Liver (tissue), 3 donors: ENCODE data around the gene TBCD.
"Not testable (repeated sequence)": the region's sequence is repeated elsewhere in the genome, so short reads cannot be mapped to it uniquely, and the experiment has no call there.

ENCODE experiments used
- HNF4A ChIP-seq, 2 donors: conservative IDR thresholded peaks; 2 replicates each; pipeline ENCODE4 v1.6.1; 2016; ENCODE audit warnings: antibody characterized with exemption in 2 of 2, mild to moderate bottlenecking in 2 of 2
- JUND ChIP-seq, 2 donors: IDR thresholded peaks; 2 replicates each; pipeline ENCODE4 v1.6.1; 2016; ENCODE audit warnings: antibody characterized with exemption in 2 of 2
- RAD21 ChIP-seq, 2 donors: IDR thresholded peaks; 2 replicates each; pipeline ENCODE4 v1.6.1; 2016; ENCODE audit warnings: antibody characterized with exemption in 2 of 2, mild to moderate bottlenecking in 2 of 2
- RXRA ChIP-seq, 2 donors: IDR thresholded peaks; 2 replicates each; pipeline ENCODE4 v1.6.1; 2017 to 2018; ENCODE audit warnings: antibody characterized with exemption in 2 of 2, mild to moderate bottlenecking in 1 of 2
- TAF1 ChIP-seq: conservative IDR thresholded peaks from 2 replicates; pipeline ENCODE4 v1.6.1; 2016; ENCODE audit warnings: antibody characterized with exemption, mild to moderate bottlenecking
- YY1 ChIP-seq: IDR thresholded peaks from 2 replicates; pipeline ENCODE4 v1.6.1; 2016; ENCODE audit warnings: antibody characterized with exemption, mild to moderate bottlenecking
- TF ChIP-seq, protein P1 (sequence below): fragments of 150-350 bp; IDR thresholded peaks from 2 replicates; pipeline ENCODE4 v1.5.1; 2017; ENCODE audit warnings: improper control_type of control experiment, low read depth, low read length; ENCODE audit not compliant: missing input control
- TF ChIP-seq, protein P2 (sequence below): IDR thresholded peaks from 2 replicates; pipeline ENCODE4 v1.6.1; 2016; ENCODE audit warnings: antibody characterized with exemption
- donor health status: healthy.
- donor health status: healthy.

DNA sequence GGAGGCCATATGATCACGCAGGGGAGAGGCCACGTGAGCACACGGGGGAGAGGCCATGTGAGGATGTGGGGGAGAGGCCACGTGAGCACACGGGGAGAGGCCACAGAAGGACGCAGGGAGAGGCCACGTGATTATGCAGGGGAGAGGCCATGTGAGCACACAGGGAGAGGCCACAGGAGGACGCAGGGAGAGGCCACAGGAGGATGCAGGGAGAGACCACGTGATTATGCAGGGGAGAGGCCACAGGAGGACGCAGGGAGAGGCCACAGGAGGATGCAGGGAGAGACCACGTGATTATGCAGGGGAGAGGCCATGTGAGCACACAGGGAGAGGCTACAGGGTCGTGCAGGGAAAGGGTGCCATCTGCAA lies 232.4 kb downstream of the TBCD start:
- not testable (repeated sequence) for TF ChIP-seq RAD21 (IDR thresholded peaks at IDR 0.05); RXRA (IDR thresholded peaks at IDR 0.05); HNF4A (conservative IDR thresholded peaks at IDR 0.05); JUND (IDR thresholded peaks at IDR 0.05); TAF1; YY1
- TF ChIP-seq, protein P1, sequence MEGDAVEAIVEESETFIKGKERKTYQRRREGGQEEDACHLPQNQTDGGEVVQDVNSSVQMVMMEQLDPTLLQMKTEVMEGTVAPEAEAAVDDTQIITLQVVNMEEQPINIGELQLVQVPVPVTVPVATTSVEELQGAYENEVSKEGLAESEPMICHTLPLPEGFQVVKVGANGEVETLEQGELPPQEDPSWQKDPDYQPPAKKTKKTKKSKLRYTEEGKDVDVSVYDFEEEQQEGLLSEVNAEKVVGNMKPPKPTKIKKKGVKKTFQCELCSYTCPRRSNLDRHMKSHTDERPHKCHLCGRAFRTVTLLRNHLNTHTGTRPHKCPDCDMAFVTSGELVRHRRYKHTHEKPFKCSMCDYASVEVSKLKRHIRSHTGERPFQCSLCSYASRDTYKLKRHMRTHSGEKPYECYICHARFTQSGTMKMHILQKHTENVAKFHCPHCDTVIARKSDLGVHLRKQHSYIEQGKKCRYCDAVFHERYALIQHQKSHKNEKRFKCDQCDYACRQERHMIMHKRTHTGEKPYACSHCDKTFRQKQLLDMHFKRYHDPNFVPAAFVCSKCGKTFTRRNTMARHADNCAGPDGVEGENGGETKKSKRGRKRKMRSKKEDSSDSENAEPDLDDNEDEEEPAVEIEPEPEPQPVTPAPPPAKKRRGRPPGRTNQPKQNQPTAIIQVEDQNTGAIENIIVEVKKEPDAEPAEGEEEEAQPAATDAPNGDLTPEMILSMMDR: not testable (repeated sequence)
- TF ChIP-seq, protein P2, sequence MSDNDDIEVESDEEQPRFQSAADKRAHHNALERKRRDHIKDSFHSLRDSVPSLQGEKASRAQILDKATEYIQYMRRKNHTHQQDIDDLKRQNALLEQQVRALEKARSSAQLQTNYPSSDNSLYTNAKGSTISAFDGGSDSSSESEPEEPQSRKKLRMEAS: not testable (repeated sequence)
